ENCODE results near the gene ZNF692.

DNA sequence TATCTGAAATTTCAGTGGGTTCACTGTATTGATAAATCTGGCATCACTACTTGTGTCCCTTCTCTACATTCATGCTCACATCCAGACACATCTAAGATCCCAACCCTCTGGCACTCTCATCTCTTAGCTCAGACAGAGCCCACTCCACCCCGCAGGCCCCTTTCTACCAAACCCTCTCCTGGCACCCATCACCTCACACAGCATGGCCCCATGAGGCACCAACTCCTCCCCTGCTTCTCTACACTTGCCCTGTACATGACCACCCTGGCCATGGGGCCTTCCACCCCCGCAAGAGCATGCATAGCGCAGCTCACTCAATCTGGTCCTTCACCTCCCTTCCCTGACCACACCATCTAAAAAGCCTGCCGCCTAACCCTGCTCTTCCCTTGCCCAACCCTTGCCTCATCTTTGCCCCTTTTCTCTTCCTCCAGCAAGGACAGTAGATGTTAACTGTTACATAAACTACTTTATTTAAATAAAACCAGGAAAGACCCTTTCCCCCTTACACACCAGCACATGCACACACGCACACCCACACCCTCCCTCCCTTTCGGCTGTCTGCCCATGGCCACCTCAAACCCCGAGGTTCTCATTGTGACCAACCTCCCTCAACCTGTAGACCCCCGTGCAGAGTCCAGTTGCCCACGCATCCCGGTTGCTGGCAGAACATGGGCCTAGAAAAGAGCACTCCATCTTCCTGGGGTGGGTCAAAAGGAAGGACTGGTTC is 48.7 kb downstream of the ZNF692 start:
- TF ChIP-seq YY1 (IDR thresholded peaks at IDR 0.05) (no peak), RAD21 (IDR thresholded peaks at IDR 0.05) (no peak)
- TF ChIP-seq, protein P1, sequence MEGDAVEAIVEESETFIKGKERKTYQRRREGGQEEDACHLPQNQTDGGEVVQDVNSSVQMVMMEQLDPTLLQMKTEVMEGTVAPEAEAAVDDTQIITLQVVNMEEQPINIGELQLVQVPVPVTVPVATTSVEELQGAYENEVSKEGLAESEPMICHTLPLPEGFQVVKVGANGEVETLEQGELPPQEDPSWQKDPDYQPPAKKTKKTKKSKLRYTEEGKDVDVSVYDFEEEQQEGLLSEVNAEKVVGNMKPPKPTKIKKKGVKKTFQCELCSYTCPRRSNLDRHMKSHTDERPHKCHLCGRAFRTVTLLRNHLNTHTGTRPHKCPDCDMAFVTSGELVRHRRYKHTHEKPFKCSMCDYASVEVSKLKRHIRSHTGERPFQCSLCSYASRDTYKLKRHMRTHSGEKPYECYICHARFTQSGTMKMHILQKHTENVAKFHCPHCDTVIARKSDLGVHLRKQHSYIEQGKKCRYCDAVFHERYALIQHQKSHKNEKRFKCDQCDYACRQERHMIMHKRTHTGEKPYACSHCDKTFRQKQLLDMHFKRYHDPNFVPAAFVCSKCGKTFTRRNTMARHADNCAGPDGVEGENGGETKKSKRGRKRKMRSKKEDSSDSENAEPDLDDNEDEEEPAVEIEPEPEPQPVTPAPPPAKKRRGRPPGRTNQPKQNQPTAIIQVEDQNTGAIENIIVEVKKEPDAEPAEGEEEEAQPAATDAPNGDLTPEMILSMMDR (IDR thresholded peaks at IDR 0.05; ENCODE audit: low read depth, low read length, missing input control): no peak
